Measurements from ENCODE around the gene FAM221B. TPM values are rescaled to one million over a fixed set of nuclear protein-coding genes. Genes with fewer than 3 reads are reported as not detected.

FAM221B gene
- total RNA-seq, 3 donors from 2014 or later (not counting 1 experiment from before 2014, with no cell fraction given) = not detected

DNA sequence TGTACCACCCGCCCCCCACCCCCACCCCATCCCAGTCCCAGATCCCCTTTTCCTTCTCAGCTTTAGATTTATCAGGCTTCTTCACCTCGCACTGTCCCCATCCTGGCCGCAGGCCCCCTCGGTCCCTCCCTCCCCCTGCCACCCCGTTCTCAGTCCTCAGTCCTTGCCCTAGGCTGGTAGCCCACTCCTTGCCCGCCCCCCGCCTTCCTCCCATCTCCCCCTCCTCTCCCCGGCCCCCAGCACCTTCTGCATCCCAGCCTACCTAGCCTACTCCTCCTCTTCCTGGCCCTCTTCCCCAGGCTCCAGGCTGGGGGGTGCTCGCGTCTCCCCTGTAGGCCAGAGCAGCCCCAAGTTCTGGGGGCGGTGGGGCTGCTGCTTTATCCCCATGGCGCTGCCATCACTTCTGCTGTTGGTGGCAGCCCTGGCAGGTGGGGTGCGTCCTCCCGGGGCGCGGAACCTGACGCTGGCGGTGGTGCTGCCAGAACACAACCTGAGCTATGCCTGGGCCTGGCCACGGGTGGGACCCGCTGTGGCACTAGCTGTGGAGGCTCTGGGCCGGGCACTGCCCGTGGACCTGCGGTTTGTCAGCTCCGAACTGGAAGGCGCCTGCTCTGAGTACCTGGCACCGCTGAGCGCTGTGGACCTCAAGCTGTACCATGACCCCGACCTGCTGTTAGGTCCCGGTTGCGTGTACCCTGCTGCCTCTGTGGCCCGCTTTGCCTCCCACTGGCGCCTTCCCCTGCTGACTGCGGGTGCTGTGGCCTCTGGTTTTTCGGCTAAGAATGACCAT is 36.3 kb downstream of the FAM221B start:
- TF ChIP-seq, protein P1, sequence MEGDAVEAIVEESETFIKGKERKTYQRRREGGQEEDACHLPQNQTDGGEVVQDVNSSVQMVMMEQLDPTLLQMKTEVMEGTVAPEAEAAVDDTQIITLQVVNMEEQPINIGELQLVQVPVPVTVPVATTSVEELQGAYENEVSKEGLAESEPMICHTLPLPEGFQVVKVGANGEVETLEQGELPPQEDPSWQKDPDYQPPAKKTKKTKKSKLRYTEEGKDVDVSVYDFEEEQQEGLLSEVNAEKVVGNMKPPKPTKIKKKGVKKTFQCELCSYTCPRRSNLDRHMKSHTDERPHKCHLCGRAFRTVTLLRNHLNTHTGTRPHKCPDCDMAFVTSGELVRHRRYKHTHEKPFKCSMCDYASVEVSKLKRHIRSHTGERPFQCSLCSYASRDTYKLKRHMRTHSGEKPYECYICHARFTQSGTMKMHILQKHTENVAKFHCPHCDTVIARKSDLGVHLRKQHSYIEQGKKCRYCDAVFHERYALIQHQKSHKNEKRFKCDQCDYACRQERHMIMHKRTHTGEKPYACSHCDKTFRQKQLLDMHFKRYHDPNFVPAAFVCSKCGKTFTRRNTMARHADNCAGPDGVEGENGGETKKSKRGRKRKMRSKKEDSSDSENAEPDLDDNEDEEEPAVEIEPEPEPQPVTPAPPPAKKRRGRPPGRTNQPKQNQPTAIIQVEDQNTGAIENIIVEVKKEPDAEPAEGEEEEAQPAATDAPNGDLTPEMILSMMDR (IDR thresholded peaks at IDR 0.05) = no peak
- no peak overlapping the region for H3K27ac ChIP-seq (ENCODE audit: low read length)

DNA sequence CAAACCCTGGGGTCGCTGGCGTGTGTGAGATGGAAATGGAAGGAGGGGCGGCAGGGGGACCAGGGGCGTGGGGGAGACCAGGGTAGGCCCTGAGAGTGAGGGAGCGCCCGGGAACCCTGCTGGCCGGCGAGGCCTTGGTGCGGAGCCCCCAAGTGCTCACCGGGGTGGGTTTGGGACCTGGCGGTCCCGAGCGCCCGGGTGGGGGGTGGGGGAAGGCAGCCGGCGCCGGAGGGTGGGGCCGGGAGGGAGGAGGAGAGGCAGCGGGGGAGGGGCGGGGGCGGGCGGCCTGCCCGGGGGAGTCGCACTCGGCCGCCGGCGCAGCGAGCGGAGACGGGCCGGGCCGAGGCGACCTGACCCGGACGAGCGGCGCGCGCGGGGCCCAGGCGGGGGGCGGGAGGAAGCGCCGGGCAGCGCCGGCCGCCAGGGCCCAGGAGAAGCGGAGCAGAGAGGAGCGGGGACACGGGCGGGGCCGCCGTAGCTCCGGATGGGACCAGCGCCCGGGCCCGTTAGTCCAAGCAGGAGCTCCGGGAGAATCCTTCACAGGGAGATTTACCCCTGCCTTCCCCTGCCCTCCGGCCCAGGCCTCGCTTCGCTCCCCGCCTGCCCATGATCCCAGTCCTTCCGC is 37.1 kb downstream of the FAM221B start, which contains the start of gene NPR2:
Gene NPR2 (plus strand): TSS at position 295 of the 625 bp plus-strand sequence. CDS start 818 bp downstream, outside the sequence.
- TF ChIP-seq, protein P1 (IDR thresholded peaks at IDR 0.05) = no peak
- Mint-ChIP-seq H3K27me3 (ENCODE audit: low read depth in 2 of 2) (peaks cover 0 to 9% of the 10 kb centered on the region in 2 donors), H3K4me3 (peak within 1 kb of the TSS; percentile 53), H3K27ac (peak within 1 kb of the TSS in 1 of 2 donors; percentile 33), H3K36me3 (no peaks in the 10 kb centered on the region), H3K9me3 (no peaks in the 10 kb centered on the region), H3K4me1 (peaks cover 0 to 18% of the 10 kb centered on the region in 2 donors)
- Histone ChIP-seq H3K36me3 (ENCODE audit: control insufficient read depth, insufficient read depth, low read length) (no peaks in the 10 kb centered on the region), H3K27me3 (ENCODE audit: control insufficient read depth, insufficient read depth, low read length) (no peaks in the 10 kb centered on the region), H3K9me3 (ENCODE audit: control insufficient read depth, insufficient read depth, low read length) (no peaks in the 10 kb centered on the region), H3K4me3 (ENCODE audit: low read length) (no peak within 1 kb of the TSS), H3K27ac (ENCODE audit: low read length) (no peak within 1 kb of the TSS), H3K4me1 (ENCODE audit: control insufficient read depth, insufficient read depth, low read length) (no peaks in the 10 kb centered on the region)
- intact Hi-C loops (cut with micrococcal nuclease) = no loop called here
- DNase-seq (no peak), ATAC-seq (no peak)
- WGBS (ENCODE audit: insufficient coverage) = 47% methylated on average over 55 of the region's 64 CpGs

More for the DNA sequence above, 36.3 kb downstream of the FAM221B start:
- Histone ChIP-seq H3K9me3 (ENCODE audit: control insufficient read depth, insufficient read depth, low read length) (no peaks in the 10 kb centered on the region), H3K36me3 (ENCODE audit: control insufficient read depth, insufficient read depth, low read length) (no peaks in the 10 kb centered on the region), H3K27me3 (ENCODE audit: control insufficient read depth, insufficient read depth, low read length) (no peaks in the 10 kb centered on the region), H3K4me3 (ENCODE audit: low read length) (no peak overlapping the region), H3K4me1 (ENCODE audit: control insufficient read depth, insufficient read depth, low read length) (no peaks in the 10 kb centered on the region)
- no peak for ATAC-seq
- Mint-ChIP-seq H3K27me3 (ENCODE audit: low read depth in 2 of 2) (peaks cover 0 to 9% of the 10 kb centered on the region in 2 donors), H3K27ac (no peak overlapping the region), H3K9me3 (no peaks in the 10 kb centered on the region), H3K4me1 (peaks cover 0 to 21% of the 10 kb centered on the region in 2 donors), H3K4me3 (no peak overlapping the region), H3K36me3 (no peaks in the 10 kb centered on the region)
- no peak for DNase-seq
- intact Hi-C loops (cut with micrococcal nuclease) = no loop called here
- 96% methylated on average over 32 of the region's 34 CpGs for WGBS (ENCODE audit: insufficient coverage)

DNA sequence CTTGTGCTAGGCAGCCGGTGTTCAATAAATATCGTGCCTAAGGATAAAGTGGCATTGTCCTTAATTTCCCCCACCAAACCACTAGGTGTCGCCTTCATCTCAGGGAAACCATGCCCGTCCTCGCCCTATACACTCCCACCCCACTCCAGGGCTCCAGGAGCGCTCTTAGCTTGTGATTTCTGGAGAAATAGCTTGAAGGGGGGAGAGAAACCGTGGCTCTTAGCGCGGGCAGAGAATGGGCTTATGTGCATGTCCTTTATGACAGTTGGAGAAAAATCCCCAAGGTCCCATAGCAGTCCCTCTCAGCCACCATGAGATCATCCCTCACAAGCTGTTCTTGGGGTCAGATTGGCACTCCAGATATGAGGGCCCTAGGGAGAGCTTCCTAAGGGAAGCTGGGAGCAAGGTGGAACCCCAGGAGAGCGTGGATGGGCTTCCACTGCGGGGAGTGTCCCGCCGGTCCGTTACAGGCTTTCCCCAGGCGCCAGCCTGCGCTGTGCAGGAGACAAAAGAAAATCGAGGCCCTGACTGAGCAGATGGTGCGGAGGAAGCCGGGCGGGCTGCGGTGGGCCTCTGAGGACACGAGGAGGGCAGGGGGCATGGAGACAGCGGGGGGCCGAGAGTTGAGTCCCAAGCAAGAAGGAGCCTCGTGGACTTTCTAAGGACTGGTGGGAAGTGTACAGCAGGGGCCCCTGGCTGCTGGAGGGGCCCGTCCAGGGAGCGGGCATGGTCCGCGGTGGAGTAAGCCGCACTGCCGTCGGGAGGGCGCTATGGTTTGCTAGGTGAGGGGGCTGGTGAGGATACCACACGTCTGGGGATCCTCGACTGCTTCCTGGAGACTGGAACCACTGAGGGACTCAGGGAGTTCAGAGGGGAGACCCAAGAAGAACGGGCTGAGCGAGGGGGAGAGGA is 37.9 kb downstream of the FAM221B start:
- peaks cover 0 to 18% of the 10 kb centered on the region in 2 donors for H3K4me1 Mint-ChIP-seq
- Histone ChIP-seq H3K9me3 (ENCODE audit: control insufficient read depth, insufficient read depth, low read length) (no peaks in the 10 kb centered on the region), H3K27ac (ENCODE audit: low read length) (no peak overlapping the region), H3K4me3 (ENCODE audit: low read length) (no peak overlapping the region), H3K4me1 (ENCODE audit: control insufficient read depth, insufficient read depth, low read length) (no peaks in the 10 kb centered on the region), H3K36me3 (ENCODE audit: control insufficient read depth, insufficient read depth, low read length) (peaks cover 4% of the 10 kb centered on the region), H3K27me3 (ENCODE audit: control insufficient read depth, insufficient read depth, low read length) (no peaks in the 10 kb centered on the region)
- H3K36me3 Mint-ChIP-seq = no peaks in the 10 kb centered on the region
- peak; percentile 80 to 97 (median 95) for ATAC-seq
- peak; percentile 39 to 84 for DNase-seq
- H3K27me3 Mint-ChIP-seq (ENCODE audit: low read depth in 2 of 2) = peaks cover 0 to 9% of the 10 kb centered on the region in 2 donors
- intact Hi-C loops (cut with micrococcal nuclease) = loop anchor here (1.0 kb wide), 2 partner anchors 36 to 92 kb away; no protein-coding TSS in a partner anchor
- TF ChIP-seq, protein P1 (IDR thresholded peaks at IDR 0.05) = peak; percentile 85
- no peaks in the 10 kb centered on the region for H3K9me3 Mint-ChIP-seq
- WGBS (ENCODE audit: insufficient coverage) = 74% methylated on average over 35 of the region's 37 CpGs
- peak overlapping the region in 1 of 2 donors; percentile 33 for H3K27ac Mint-ChIP-seq
- H3K4me3 Mint-ChIP-seq = peak overlapping the region; percentile 53
